Measurements from ENCODE around the gene SPHK2. TPM values are rescaled to one million over a fixed set of nuclear protein-coding genes. Genes with fewer than 3 reads are reported as not detected.
A peak's percentile ranks its signal among the peaks of the same experiment; 100 is the strongest.

The SPHK2 gene
- total and polyA plus RNA-seq, 4 donors: 14.6 to 25.4 (median 19.7) TPM

DNA sequence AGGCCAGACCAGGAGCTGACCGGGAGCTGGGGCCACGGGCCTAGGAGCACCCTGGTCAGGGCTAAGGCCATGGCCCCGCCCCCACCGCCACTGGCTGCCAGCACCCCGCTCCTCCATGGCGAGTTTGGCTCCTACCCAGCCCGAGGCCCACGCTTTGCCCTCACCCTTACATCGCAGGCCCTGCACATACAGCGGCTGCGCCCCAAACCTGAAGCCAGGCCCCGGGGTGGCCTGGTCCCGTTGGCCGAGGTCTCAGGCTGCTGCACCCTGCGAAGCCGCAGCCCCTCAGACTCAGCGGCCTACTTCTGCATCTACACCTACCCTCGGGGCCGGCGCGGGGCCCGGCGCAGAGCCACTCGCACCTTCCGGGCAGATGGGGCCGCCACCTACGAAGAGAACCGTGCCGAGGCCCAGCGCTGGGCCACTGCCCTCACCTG lies 6.6 kb downstream of the SPHK2 start:
- 92% methylated on average over 30 of the region's 30 CpGs for WGBS, 2 donors
- Histone ChIP-seq H3K4me3 (ENCODE audit: low read length in 2 of 2) (no peak overlapping the region), H3K36me3 (ENCODE audit: control insufficient read depth in 1 of 2, insufficient read depth in 2 of 2, low read length in 1 of 2) (no peaks in the 10 kb centered on the region), H3K27ac (ENCODE audit: low read depth in 1 of 2, low read length in 2 of 2) (no peak overlapping the region), H3K27me3 (ENCODE audit: control insufficient read depth in 1 of 2, insufficient read depth in 2 of 2, low read length in 1 of 2) (no peaks in the 10 kb centered on the region), H3K9me3 (ENCODE audit: control insufficient read depth, low read length) (no peaks in the 10 kb centered on the region), H3K4me1 (ENCODE audit: control insufficient read depth in 1 of 2, insufficient read depth in 2 of 2, low read length in 2 of 2) (no peaks in the 10 kb centered on the region)
- intact Hi-C loops (cut with DNase I): no loop called here
- DNase-seq (peak in 1 of 2 donors; percentile 75), ATAC-seq (ENCODE audit: low FRiP score) (no peak)

DNA sequence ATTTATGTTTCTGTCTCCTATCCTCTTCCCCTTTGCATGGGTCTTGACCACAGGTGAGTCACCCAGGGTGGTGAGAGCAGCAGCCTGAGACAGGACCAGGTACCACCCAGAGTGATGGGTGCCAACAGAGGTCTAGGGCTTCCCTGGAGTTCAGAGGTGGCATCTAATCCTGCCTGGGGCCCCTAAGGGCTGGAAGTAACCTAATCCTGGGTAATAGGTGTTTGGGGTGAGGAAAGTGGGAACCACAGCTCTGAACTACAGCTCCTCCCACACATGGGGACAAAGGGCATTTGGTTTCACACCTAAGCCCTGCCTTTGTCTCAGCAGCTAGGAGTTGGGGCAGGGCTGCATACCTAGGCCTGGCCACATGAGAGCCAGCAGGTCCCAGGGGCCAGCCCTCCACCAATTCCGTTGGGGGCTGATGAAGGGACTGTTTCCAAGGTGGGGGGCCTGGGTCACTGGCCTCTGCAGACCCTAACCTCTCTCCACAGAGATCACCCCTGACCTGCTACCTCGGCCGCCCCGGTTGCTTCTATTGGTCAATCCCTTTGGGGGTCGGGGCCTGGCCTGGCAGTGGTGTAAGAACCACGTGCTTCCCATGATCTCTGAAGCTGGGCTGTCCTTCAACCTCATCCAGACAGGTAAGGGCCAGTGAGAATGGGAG lies 8.0 kb downstream of the SPHK2 start:
- WGBS, 2 donors: 71 to 79% methylated on average over 6 of the region's 6 CpGs
- intact Hi-C loops (cut with DNase I): no loop called here
- Histone ChIP-seq H3K27me3 (ENCODE audit: control insufficient read depth in 1 of 2, insufficient read depth in 2 of 2, low read length in 1 of 2) (no peaks in the 10 kb centered on the region), H3K9me3 (ENCODE audit: control insufficient read depth, low read length) (no peaks in the 10 kb centered on the region), H3K4me1 (ENCODE audit: control insufficient read depth in 1 of 2, insufficient read depth in 2 of 2, low read length in 2 of 2) (no peaks in the 10 kb centered on the region), H3K27ac (ENCODE audit: low read depth in 1 of 2, low read length in 2 of 2) (no peak overlapping the region), H3K4me3 (ENCODE audit: low read length in 2 of 2) (no peak overlapping the region), H3K36me3 (ENCODE audit: control insufficient read depth in 1 of 2, insufficient read depth in 2 of 2, low read length in 1 of 2) (no peaks in the 10 kb centered on the region)
- DNase-seq (peak in 1 of 2 donors; percentile 74), ATAC-seq (ENCODE audit: low FRiP score) (no peak)

DNA sequence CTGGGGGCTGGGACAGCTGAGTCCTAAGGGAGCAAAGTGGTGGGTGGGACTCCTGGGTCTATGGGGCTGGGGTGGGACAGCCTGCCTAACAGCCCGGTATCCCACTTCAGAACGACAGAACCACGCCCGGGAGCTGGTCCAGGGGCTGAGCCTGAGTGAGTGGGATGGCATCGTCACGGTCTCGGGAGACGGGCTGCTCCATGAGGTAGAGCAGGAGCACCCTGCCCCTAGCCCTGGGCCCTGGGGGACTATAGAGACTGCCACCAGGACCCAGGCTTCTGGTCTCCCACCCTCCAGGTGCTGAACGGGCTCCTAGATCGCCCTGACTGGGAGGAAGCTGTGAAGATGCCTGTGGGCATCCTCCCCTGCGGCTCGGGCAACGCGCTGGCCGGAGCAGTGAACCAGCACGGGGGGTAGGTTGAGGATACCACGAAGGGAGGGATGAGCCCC lies 8.6 kb downstream of the SPHK2 start:
- H3K4me3 ChIP-seq (ENCODE audit: low read length in 2 of 2): no peak overlapping the region
- intact Hi-C loops (cut with DNase I): no loop called here
- H3K4me1 ChIP-seq (ENCODE audit: control insufficient read depth in 1 of 2, insufficient read depth in 2 of 2, low read length in 2 of 2): no peaks in the 10 kb centered on the region
- ATAC-seq (ENCODE audit: low FRiP score): no peak
- WGBS, 2 donors: 81 to 92% methylated on average over 13 to 17 of the region's 17 CpGs
- H3K27ac ChIP-seq (ENCODE audit: low read depth in 1 of 2, low read length in 2 of 2): no peak overlapping the region
- no peaks in the 10 kb centered on the region for H3K36me3 ChIP-seq (ENCODE audit: control insufficient read depth in 1 of 2, insufficient read depth in 2 of 2, low read length in 1 of 2)
- no peaks in the 10 kb centered on the region for H3K27me3 ChIP-seq (ENCODE audit: control insufficient read depth in 1 of 2, insufficient read depth in 2 of 2, low read length in 1 of 2)
- DNase-seq: peak in 1 of 2 donors; percentile 70
- H3K9me3 ChIP-seq (ENCODE audit: control insufficient read depth, low read length): no peaks in the 10 kb centered on the region

DNA sequence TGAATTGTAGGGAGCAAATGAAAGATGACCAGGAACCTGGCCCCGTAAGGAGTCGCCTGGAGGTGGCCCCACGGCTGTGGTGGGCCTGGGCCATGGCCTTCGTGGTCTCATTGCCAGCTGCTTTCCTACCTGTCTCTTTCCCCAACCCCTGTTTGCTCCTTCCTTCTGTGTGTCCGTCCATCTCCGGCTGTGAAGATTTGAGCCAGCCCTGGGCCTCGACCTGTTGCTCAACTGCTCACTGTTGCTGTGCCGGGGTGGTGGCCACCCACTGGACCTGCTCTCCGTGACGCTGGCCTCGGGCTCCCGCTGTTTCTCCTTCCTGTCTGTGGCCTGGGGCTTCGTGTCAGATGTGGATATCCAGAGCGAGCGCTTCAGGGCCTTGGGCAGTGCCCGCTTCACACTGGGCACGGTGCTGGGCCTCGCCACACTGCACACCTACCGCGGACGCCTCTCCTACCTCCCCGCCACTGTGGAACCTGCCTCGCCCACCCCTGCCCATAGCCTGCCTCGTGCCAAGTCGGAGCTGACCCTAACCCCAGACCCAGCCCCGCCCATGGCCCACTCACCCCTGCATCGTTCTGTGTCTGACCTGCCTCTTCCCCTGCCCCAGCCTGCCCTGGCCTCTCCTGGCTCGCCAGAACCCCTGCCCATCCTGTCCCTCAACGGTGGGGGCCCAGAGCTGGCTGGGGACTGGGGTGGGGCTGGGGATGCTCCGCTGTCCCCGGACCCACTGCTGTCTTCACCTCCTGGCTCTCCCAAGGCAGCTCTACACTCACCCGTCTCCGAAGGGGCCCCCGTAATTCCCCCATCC lies 9.4 kb downstream of the SPHK2 start:
- Histone ChIP-seq H3K36me3 (ENCODE audit: control insufficient read depth in 1 of 2, insufficient read depth in 2 of 2, low read length in 1 of 2) (no peaks in the 10 kb centered on the region), H3K4me1 (ENCODE audit: control insufficient read depth in 1 of 2, insufficient read depth in 2 of 2, low read length in 2 of 2) (no peaks in the 10 kb centered on the region), H3K27ac (ENCODE audit: low read depth in 1 of 2, low read length in 2 of 2) (no peak overlapping the region), H3K27me3 (ENCODE audit: control insufficient read depth in 1 of 2, insufficient read depth in 2 of 2, low read length in 1 of 2) (no peaks in the 10 kb centered on the region), H3K4me3 (ENCODE audit: low read length in 2 of 2) (no peak overlapping the region), H3K9me3 (ENCODE audit: control insufficient read depth, low read length) (no peaks in the 10 kb centered on the region)
- intact Hi-C loops (cut with DNase I): no loop called here
- DNase-seq: peak in 1 of 2 donors; percentile 75
- WGBS, 2 donors: 84 to 86% methylated on average over 34 of the region's 34 CpGs
- ATAC-seq (ENCODE audit: low FRiP score): no peak

DNA sequence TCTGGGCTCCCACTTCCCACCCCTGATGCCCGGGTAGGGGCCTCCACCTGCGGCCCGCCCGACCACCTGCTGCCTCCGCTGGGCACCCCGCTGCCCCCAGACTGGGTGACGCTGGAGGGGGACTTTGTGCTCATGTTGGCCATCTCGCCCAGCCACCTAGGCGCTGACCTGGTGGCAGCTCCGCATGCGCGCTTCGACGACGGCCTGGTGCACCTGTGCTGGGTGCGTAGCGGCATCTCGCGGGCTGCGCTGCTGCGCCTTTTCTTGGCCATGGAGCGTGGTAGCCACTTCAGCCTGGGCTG lies 9.9 kb downstream of the SPHK2 start:
- no peaks in the 10 kb centered on the region for H3K4me1 ChIP-seq (ENCODE audit: control insufficient read depth in 1 of 2, insufficient read depth in 2 of 2, low read length in 2 of 2)

DNA sequence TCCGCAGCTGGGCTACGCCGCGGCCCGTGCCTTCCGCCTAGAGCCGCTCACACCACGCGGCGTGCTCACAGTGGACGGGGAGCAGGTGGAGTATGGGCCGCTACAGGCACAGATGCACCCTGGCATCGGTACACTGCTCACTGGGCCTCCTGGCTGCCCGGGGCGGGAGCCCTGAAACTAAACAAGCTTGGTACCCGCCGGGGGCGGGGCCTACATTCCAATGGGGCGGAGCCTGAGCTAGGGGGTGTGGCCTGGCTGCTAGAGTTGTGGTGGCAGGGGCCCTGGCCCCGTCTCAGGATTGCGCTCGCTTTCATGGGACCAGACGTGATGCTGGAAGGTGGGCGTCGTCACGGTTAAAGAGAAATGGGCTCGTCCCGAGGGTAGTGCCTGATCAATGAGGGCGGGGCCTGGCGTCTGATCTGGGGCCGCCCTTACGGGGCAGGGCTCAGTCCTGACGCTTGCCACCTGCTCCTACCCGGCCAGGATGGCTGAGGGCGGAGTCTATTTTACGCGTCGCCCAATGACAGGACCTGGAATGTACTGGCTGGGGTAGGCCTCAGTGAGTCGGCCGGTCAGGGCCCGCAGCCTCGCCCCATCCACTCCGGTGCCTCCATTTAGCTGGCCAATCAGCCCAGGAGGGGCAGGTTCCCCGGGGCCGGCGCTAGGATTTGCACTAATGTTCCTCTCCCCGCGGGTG lies 10.4 kb downstream of the SPHK2 start:
- Histone ChIP-seq H3K36me3 (ENCODE audit: control insufficient read depth in 1 of 2, insufficient read depth in 2 of 2, low read length in 1 of 2) (no peaks in the 10 kb centered on the region), H3K4me1 (ENCODE audit: control insufficient read depth in 1 of 2, insufficient read depth in 2 of 2, low read length in 2 of 2) (no peaks in the 10 kb centered on the region), H3K9me3 (ENCODE audit: control insufficient read depth, low read length) (no peaks in the 10 kb centered on the region), H3K4me3 (ENCODE audit: low read length in 2 of 2) (no peak overlapping the region), H3K27me3 (ENCODE audit: control insufficient read depth in 1 of 2, insufficient read depth in 2 of 2, low read length in 1 of 2) (no peaks in the 10 kb centered on the region), H3K27ac (ENCODE audit: low read depth in 1 of 2, low read length in 2 of 2) (peak overlapping the region in 1 of 2 donors; percentile 18)
- intact Hi-C loops (cut with DNase I): loop anchor here in 1 of 2 donors (10.0 kb wide), 1 partner anchor 1355 kb away; the partner anchor contains the start of gene INAFM1
- DNase-seq: peak; percentile 65 to 82
- WGBS, 2 donors: 42 to 44% methylated on average over 44 to 48 of the region's 48 CpGs
- peak; percentile 4 for ATAC-seq (ENCODE audit: low FRiP score)

More for the DNA sequence above, 9.9 kb downstream of the SPHK2 start:
- intact Hi-C loops (cut with DNase I): no loop called here
- DNase-seq: no peak
- no peaks in the 10 kb centered on the region for H3K9me3 ChIP-seq (ENCODE audit: control insufficient read depth, low read length)
- 86 to 89% methylated on average over 22 of the region's 22 CpGs for WGBS, 2 donors
- no peaks in the 10 kb centered on the region for H3K27me3 ChIP-seq (ENCODE audit: control insufficient read depth in 1 of 2, insufficient read depth in 2 of 2, low read length in 1 of 2)
- no peak overlapping the region for H3K4me3 ChIP-seq (ENCODE audit: low read length in 2 of 2)
- ATAC-seq (ENCODE audit: low FRiP score): no peak
- H3K27ac ChIP-seq (ENCODE audit: low read depth in 1 of 2, low read length in 2 of 2): peak overlapping the region in 1 of 2 donors; percentile 18
- no peaks in the 10 kb centered on the region for H3K36me3 ChIP-seq (ENCODE audit: control insufficient read depth in 1 of 2, insufficient read depth in 2 of 2, low read length in 1 of 2)

DNA sequence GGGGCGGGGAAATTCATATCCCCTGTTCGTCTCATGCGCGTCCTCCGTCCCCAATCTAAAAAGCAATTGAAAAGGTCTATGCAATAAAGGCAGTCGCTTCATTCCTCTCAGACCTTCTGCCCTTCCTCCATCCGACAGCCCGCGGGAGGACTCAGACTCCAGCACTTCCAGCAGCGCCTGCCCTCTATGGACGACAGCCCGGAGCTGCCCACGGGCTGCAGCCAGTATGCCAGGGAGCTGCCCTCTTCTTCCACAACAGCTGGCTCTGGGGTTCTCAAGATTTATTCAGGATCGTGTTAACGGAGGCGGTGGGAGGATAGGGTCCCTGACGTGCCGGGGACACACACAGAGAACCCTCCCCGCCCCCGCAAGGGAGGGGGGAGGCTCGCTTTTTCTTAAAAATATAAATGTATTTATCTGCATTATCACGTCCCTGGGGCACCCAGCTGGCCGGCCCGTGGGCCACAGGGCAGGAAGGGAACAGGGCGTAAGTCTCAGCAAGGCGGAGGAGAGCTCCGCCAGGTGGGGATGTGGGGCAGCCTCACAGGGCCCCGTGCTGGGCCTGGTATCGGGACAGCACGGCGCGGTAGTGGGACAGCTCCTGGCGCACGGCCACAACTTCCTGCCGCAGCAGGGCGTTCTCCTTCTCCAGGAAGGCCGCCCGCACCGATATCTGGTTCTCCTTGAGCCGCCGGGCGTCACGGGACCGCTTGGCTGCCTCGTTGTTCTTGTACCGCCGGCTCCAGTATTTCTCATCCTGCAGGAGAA lies 11.2 kb downstream of the SPHK2 start:
- peak overlapping the region in 1 of 2 donors; percentile 14 for H3K27ac ChIP-seq (ENCODE audit: low read depth in 1 of 2, low read length in 2 of 2)
- DNase-seq (peak; percentile 91), ATAC-seq (ENCODE audit: low FRiP score) (no peak)
- 9% methylated on average over 47 of the region's 47 CpGs for WGBS, 2 donors
- intact Hi-C loops (cut with DNase I): loop anchor here in 1 of 2 donors (10.0 kb wide), 1 partner anchor 1356 kb away; the partner anchor contains the start of gene INAFM1
- H3K4me1 ChIP-seq (ENCODE audit: control insufficient read depth in 1 of 2, insufficient read depth in 2 of 2, low read length in 2 of 2): no peaks in the 10 kb centered on the region
- no peak overlapping the region for H3K4me3 ChIP-seq (ENCODE audit: low read length in 2 of 2)
- no peaks in the 10 kb centered on the region for H3K36me3 ChIP-seq (ENCODE audit: control insufficient read depth in 1 of 2, insufficient read depth in 2 of 2, low read length in 1 of 2)
- no peaks in the 10 kb centered on the region for H3K27me3 ChIP-seq (ENCODE audit: control insufficient read depth in 1 of 2, insufficient read depth in 2 of 2, low read length in 1 of 2)
- H3K9me3 ChIP-seq (ENCODE audit: control insufficient read depth, low read length): no peaks in the 10 kb centered on the region

DNA sequence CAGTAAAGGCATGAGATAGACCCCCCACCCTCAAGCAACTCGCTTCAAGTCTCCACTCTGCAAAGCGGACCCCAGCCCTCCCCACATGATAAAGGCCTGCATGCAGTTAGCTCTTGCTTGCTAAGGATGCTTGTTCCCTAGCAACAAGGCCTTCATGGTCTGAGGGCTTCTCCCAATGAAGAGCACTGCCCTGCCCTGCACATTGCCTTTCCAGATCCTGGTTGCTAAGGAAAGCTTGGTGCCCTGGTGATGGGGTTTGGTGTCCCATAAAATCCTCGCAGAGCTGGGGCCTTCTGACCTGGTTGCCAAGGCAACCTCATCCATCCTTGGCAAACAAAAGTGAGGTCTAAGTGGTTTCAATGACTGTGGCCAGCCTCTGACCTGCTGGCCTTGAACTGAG lies 11.9 kb downstream of the SPHK2 start:
- H3K27me3 ChIP-seq (ENCODE audit: control insufficient read depth in 1 of 2, insufficient read depth in 2 of 2, low read length in 1 of 2): no peaks in the 10 kb centered on the region
- no peak for ATAC-seq (ENCODE audit: low FRiP score)
- H3K4me1 ChIP-seq (ENCODE audit: control insufficient read depth in 1 of 2, insufficient read depth in 2 of 2, low read length in 2 of 2): no peaks in the 10 kb centered on the region
- no peaks in the 10 kb centered on the region for H3K36me3 ChIP-seq (ENCODE audit: control insufficient read depth in 1 of 2, insufficient read depth in 2 of 2, low read length in 1 of 2)
- intact Hi-C loops (cut with DNase I): loop anchor here in 1 of 2 donors (10.0 kb wide), 1 partner anchor 1356 kb away; the partner anchor contains the start of gene INAFM1
- no peak overlapping the region for H3K4me3 ChIP-seq (ENCODE audit: low read length in 2 of 2)
- H3K27ac ChIP-seq (ENCODE audit: low read depth in 1 of 2, low read length in 2 of 2): peak overlapping the region in 1 of 2 donors; percentile 14
- WGBS, 2 donors: 68 to 77% methylated on average over 3 of the region's 3 CpGs
- DNase-seq: no peak
- H3K9me3 ChIP-seq (ENCODE audit: control insufficient read depth, low read length): no peaks in the 10 kb centered on the region

Data from aorta (tissue), 5 donors.